Right lobe of liver (tissue), 6 donors: Measurements from ENCODE around the gene MTHFD1L. TPM values are rescaled to one million over a fixed set of nuclear protein-coding genes. Genes with fewer than 3 reads are reported as not detected.

Source experiments
- ATAC-seq, 4 donors: fragments of 200-7000 bp; cut with Tn5 transposase; one replicate each; pipeline ENCODE4 v1.9.1; 2020; ENCODE audit warnings: mild to moderate bottlenecking in 4 of 4, moderate library complexity in 4 of 4
- DNase-seq, 3 donors: peaks; one replicate each; pipeline ENCODE4 v3.0.0-alpha.2; 2020
- H3K27ac ChIP-seq, 3 donors: fragments of 200-600 bp; one replicate each; pipeline ENCODE4 v1.8.0; 2022
- H3K27me3 ChIP-seq, 2 donors: fragments of 200-600 bp; one replicate each; pipeline ENCODE4 v1.8.0; 2022
- H3K36me3 ChIP-seq, 4 donors: fragments of 200-600 bp; sonication (generic) in 1 of 4; one replicate each; pipeline versions ENCODE4 v1.5.1 to v1.8.0; 2017 to 2022; ENCODE audit warnings: control low read depth in 1 of 4
- H3K4me1 ChIP-seq, 4 donors: fragments of 200-600 bp; sonication (generic) in 1 of 4; one replicate each; pipeline versions ENCODE4 v1.5.1 to v1.8.0; 2017 to 2022; ENCODE audit warnings: control low read depth in 1 of 4
- H3K4me3 ChIP-seq, 3 donors: fragments of 200-600 bp; one replicate each; pipeline ENCODE4 v1.8.0; 2022
- H3K9me3 ChIP-seq, 4 donors: fragments of 200-600 bp; sonication (generic) in 1 of 4; one replicate each; pipeline versions ENCODE4 v1.5.1 to v1.8.0; 2017 to 2022; ENCODE audit warnings: control low read depth in 1 of 4
- CTCF ChIP-seq, 4 donors: fragments of 200-600 bp in 3 of 4; fragments of 450-650 bp in 1 of 4; IDR thresholded peaks; one replicate each; pipeline versions ENCODE4 v1.5.1 to v1.8.0; 2016 to 2022; ENCODE audit warnings: antibody characterized with exemption in 4 of 4, mild to moderate bottlenecking in 2 of 4
- POLR2A ChIP-seq: fragments of 450-650 bp; IDR thresholded peaks from one replicate; pipeline ENCODE4 v1.6.1; 2017; ENCODE audit warnings: antibody characterized with exemption, mild to moderate bottlenecking
- WGBS: methylation state at CpG from one replicate; pipeline ENCODE4 v1.1.6; 2018; ENCODE audit warnings: low coverage, low lambda C conversion rate; ENCODE audit not compliant: insufficient coverage; ENCODE audit errors: missing lambda C conversion rate; 5-methylcytosine and 5-hydroxymethylcytosine counted together
- intact Hi-C, 2 donors: fragments of 100-400 bp; cut with DNase I; formaldehyde crosslinking; loops; one replicate each; pipeline versions ENCODE4 v1.11.2 to v1.14.1; 2022
- total RNA-seq, 6 experiments: library from RNA; depleted of rRNA in 2 of 6; stranded (reverse); fragments of >200 nt in 2 of 6; fragmentation: NEBNext Ultra II Directional in 3 of 6; extraction: Animal tissue kit (Norgen Biotek cat#: 25700) in 3 of 6; gene quantifications; one replicate each; pipeline versions ENCODE4 v1.1.0 to v1.2.4, GENCODE V29; 2016 to 2023
- donor health status: DM: no; HTN: yes; CAD: no.
- donor health status: DM: no; HTN: no; CAD: no.
- donor health status: DM: no; HTN: no; CAD: no.
- donor health status: DM: no; HTN: yes; CAD: no.
- donor health status: DM: no; HTN: yes; CAD: no.

The MTHFD1L gene
- total RNA-seq, 6 experiments from 2014 or later: 1.7 to 11.5 (median 4.9) TPM

- ATAC-seq (peak; percentile 20 to 52 (median 39)), DNase-seq (peak in 2 of 3 donors; percentile 48 to 67)
- Histone ChIP-seq H3K4me1 (peaks cover 0 to 17% (median 6%) of the 10 kb centered on the region in 4 donors), H3K27ac (peak overlapping the region in 2 of 3 donors; percentile 11 to 40), H3K4me3 (no peak overlapping the region), H3K27me3 (no peaks in the 10 kb centered on the region), H3K9me3 (no peaks in the 10 kb centered on the region), H3K36me3 (no peaks in the 10 kb centered on the region)
- intact Hi-C loops: no loop called here
- 35% methylated on average over 8 of the region's 8 CpGs for WGBS
- no peak for TF ChIP-seq POLR2A
- no peak for TF ChIP-seq CTCF (IDR thresholded peaks at IDR 0.05)
Observed at GRCh38 chr6:151071295-151071694, 205.8 kb downstream of the MTHFD1L start.

GRCh38 chr6:151073146-151073545, 207.6 kb downstream of the MTHFD1L start:
- TF ChIP-seq POLR2A (no peak), CTCF (IDR thresholded peaks at IDR 0.05) (no peak)
- peaks cover 0 to 8% (median under 1%) of the 10 kb centered on the region in 4 donors for H3K4me1 ChIP-seq
- no peaks in the 10 kb centered on the region for H3K27me3 ChIP-seq
- H3K9me3 ChIP-seq: no peaks in the 10 kb centered on the region
- intact Hi-C loops: no loop called here
- 92% methylated on average over 2 of the region's 4 CpGs for WGBS
- H3K36me3 ChIP-seq: no peaks in the 10 kb centered on the region
- DNase-seq: no peak
- ATAC-seq: no peak
- no peak overlapping the region for H3K4me3 ChIP-seq
- no peak overlapping the region for H3K27ac ChIP-seq

DNA sequence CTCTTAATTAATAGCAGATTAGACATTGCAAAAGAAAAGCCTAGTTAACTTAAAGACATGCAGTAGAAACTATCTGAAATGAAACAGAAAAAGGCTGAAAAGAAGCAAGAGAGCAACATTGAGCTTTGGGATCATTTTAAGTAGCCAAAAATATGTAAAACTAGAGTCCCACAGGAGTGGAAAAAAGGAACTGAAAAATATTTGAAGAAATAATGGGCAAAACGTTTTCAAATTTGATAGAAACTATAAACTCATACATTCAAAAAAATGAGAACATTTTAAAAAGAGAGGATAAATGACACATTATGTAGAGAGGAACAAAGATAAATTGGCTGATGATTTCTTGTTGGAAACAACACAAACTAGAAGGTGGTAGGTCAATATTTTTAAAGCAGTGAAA, 208.2 kb downstream of the MTHFD1L start:
- DNase-seq (no peak), ATAC-seq (no peak)
- no peak for TF ChIP-seq POLR2A
- TF ChIP-seq CTCF (IDR thresholded peaks at IDR 0.05): no peak
- intact Hi-C loops: no loop called here
- H3K4me3 ChIP-seq: no peak overlapping the region
- H3K27me3 ChIP-seq: no peaks in the 10 kb centered on the region
- WGBS: 33% methylated on average over 1 of the region's 1 CpG
- no peaks in the 10 kb centered on the region for H3K9me3 ChIP-seq
- H3K4me1 ChIP-seq: peaks cover 0 to 3% (median 0%) of the 10 kb centered on the region in 4 donors
- no peaks in the 10 kb centered on the region for H3K36me3 ChIP-seq
- no peak overlapping the region for H3K27ac ChIP-seq

DNA sequence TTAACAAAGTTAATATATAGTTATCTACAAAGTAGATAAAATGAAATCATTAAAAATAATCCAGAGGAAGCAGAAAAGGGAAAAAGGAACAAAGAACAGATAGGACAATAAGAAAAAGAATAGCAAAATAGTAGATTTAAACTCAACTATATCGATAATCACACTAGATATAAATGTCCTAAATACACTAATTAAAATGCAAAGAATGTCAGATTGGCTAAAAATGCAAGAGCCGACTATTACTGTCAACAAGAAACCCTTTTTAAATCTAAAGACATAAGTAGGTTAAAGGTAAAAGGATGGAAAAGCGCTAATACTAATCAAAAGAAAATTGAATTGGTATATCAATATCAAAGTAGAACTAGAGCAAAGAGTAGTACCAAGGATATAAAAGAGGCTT, 209.5 kb downstream of the MTHFD1L start:
- Histone ChIP-seq H3K9me3 (no peaks in the 10 kb centered on the region), H3K36me3 (no peaks in the 10 kb centered on the region), H3K27ac (no peak overlapping the region), H3K4me3 (no peak overlapping the region), H3K4me1 (no peaks in the 10 kb centered on the region), H3K27me3 (no peaks in the 10 kb centered on the region)
- DNase-seq (no peak), ATAC-seq (no peak)
- intact Hi-C loops: no loop called here
- TF ChIP-seq POLR2A (no peak), CTCF (IDR thresholded peaks at IDR 0.05) (no peak)
- WGBS: 98% methylated on average over 3 of the region's 3 CpGs

GRCh38 chr6:151075527-151075926, 210.0 kb downstream of the MTHFD1L start:
- intact Hi-C loops: no loop called here
- Histone ChIP-seq H3K4me1 (no peaks in the 10 kb centered on the region), H3K4me3 (no peak overlapping the region), H3K27ac (no peak overlapping the region), H3K27me3 (no peaks in the 10 kb centered on the region), H3K9me3 (no peaks in the 10 kb centered on the region), H3K36me3 (no peaks in the 10 kb centered on the region)
- DNase-seq (no peak), ATAC-seq (no peak)
- 74% methylated on average over 2 of the region's 2 CpGs for WGBS
- TF ChIP-seq POLR2A (no peak), CTCF (IDR thresholded peaks at IDR 0.05) (no peak)
